Mucosa of stomach (tissue), 1 donor: ENCODE data around the gene C1orf198.

ENCODE experiments used
- H3K27me3 ChIP-seq: one replicate; pipeline ENCODE4 v1.7.0; 2013; ENCODE audit warnings: mild to moderate bottlenecking, low read length; ENCODE audit not compliant: control insufficient read depth, insufficient read depth
- H3K36me3 ChIP-seq: one replicate; pipeline ENCODE4 v1.7.0; 2013; ENCODE audit warnings: low read length; ENCODE audit not compliant: control insufficient read depth, insufficient read depth
- H3K4me1 ChIP-seq: one replicate; pipeline ENCODE4 v1.7.0; 2013; ENCODE audit warnings: mild to moderate bottlenecking, low read length; ENCODE audit not compliant: control insufficient read depth, insufficient read depth
- H3K4me3 ChIP-seq: one replicate; pipeline ENCODE4 v1.7.0; 2013; ENCODE audit warnings: low read length
- H3K9ac ChIP-seq: one replicate; pipeline ENCODE4 v1.7.0; 2013; ENCODE audit warnings: mild to moderate bottlenecking, low read length, moderate library complexity
- H3K9me3 ChIP-seq: one replicate; pipeline ENCODE4 v1.7.0; 2013; ENCODE audit warnings: mild to moderate bottlenecking, low read length, moderate library complexity; ENCODE audit not compliant: control insufficient read depth
- donor health status: Pancreatic carcinoma.

Gene C1orf198

GRCh38 chr1:230836793-230837192, 31.5 kb downstream of the C1orf198 start:
- Histone ChIP-seq H3K9me3 (no peaks in the 10 kb centered on the region), H3K4me1 (no peaks in the 10 kb centered on the region), H3K36me3 (no peaks in the 10 kb centered on the region), H3K27me3 (no peaks in the 10 kb centered on the region), H3K4me3 (no peak overlapping the region), H3K9ac (no peak overlapping the region)

GRCh38 chr1:230836347-230836746, 32.0 kb downstream of the C1orf198 start:
- H3K4me3 ChIP-seq = no peak overlapping the region
- no peaks in the 10 kb centered on the region for H3K4me1 ChIP-seq
- no peak overlapping the region for H3K9ac ChIP-seq
- no peaks in the 10 kb centered on the region for H3K9me3 ChIP-seq
- H3K36me3 ChIP-seq = no peaks in the 10 kb centered on the region
- no peaks in the 10 kb centered on the region for H3K27me3 ChIP-seq

- Histone ChIP-seq H3K9ac (no peak overlapping the region), H3K4me1 (no peaks in the 10 kb centered on the region), H3K4me3 (no peak overlapping the region), H3K36me3 (no peaks in the 10 kb centered on the region), H3K9me3 (no peaks in the 10 kb centered on the region), H3K27me3 (no peaks in the 10 kb centered on the region)
These were observed 34.0 kb downstream of the C1orf198 start for GRCh38 chr1:230834292-230834691.

DNA sequence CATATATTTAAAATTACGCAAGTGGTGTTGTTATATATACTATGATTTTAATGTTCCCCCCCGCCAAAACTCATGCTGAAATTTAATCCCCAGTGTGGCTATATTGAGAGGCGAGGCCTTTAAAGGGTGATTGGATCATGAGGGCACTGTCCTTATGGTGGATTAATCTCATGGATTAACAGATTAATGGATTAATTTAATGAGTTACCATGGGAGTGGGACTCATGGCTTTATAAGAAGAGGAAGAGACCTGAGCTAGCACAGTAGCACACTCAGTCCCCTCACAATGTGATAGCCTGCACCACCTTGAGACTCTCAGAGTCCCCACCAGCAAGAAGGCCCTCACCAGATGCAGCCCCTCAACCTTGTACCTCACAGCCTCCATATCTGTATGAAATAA, 34.8 kb downstream of the C1orf198 start:
- Histone ChIP-seq H3K4me1 (no peaks in the 10 kb centered on the region), H3K27me3 (no peaks in the 10 kb centered on the region), H3K9me3 (no peaks in the 10 kb centered on the region), H3K36me3 (no peaks in the 10 kb centered on the region), H3K9ac (no peak overlapping the region), H3K4me3 (no peak overlapping the region)

- no peaks in the 10 kb centered on the region for H3K27me3 ChIP-seq
These were observed 35.8 kb downstream of the C1orf198 start for GRCh38 chr1:230832476-230832875.

GRCh38 chr1:230831771-230832170, 36.5 kb downstream of the C1orf198 start:
- H3K9me3 ChIP-seq = no peaks in the 10 kb centered on the region
- no peak overlapping the region for H3K4me3 ChIP-seq
- H3K9ac ChIP-seq = no peak overlapping the region
- no peaks in the 10 kb centered on the region for H3K27me3 ChIP-seq
- no peaks in the 10 kb centered on the region for H3K36me3 ChIP-seq
- H3K4me1 ChIP-seq = no peaks in the 10 kb centered on the region

More at GRCh38 chr1:230832476-230832875, 35.8 kb downstream of the C1orf198 start:
- no peak overlapping the region for H3K9ac ChIP-seq
- no peak overlapping the region for H3K4me3 ChIP-seq
- no peaks in the 10 kb centered on the region for H3K9me3 ChIP-seq
- H3K36me3 ChIP-seq = no peaks in the 10 kb centered on the region
- H3K4me1 ChIP-seq = no peaks in the 10 kb centered on the region

DNA sequence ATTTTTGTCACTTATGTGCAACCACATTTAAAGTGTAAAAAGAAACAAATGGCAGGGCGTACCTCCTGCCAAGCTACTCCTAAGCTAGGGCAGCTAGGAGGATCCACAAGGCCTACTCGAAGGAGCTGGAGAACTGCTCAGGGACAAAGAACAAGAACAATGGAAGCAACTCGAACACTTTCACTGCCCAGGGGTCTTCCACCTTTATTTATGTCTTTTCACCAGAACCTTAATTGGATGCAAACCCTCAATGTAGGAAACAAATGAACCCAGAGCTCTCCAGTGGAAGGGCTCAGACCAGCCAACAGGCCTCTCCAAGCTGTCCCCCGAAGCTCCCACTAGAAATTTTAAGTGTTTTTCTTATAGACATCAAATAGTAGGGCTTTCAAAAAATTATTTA, 39.9 kb downstream of the C1orf198 start:
- Histone ChIP-seq H3K9ac (no peak overlapping the region), H3K27me3 (no peaks in the 10 kb centered on the region), H3K4me3 (no peak overlapping the region), H3K9me3 (no peaks in the 10 kb centered on the region), H3K4me1 (peaks cover 26% of the 10 kb centered on the region), H3K36me3 (no peaks in the 10 kb centered on the region)

- no peak overlapping the region for H3K4me3 ChIP-seq
- no peaks in the 10 kb centered on the region for H3K36me3 ChIP-seq
- H3K9me3 ChIP-seq = no peaks in the 10 kb centered on the region
- H3K9ac ChIP-seq = no peak overlapping the region
- H3K27me3 ChIP-seq = no peaks in the 10 kb centered on the region
- H3K4me1 ChIP-seq = peaks cover 26% of the 10 kb centered on the region
These were observed 40.5 kb downstream of the C1orf198 start for GRCh38 chr1:230827801-230828200.

- Histone ChIP-seq H3K4me1 (peaks cover 26% of the 10 kb centered on the region), H3K27me3 (no peaks in the 10 kb centered on the region), H3K36me3 (no peaks in the 10 kb centered on the region), H3K4me3 (no peak overlapping the region), H3K9ac (no peak overlapping the region), H3K9me3 (no peaks in the 10 kb centered on the region)
These were observed 41.1 kb downstream of the C1orf198 start for GRCh38 chr1:230827081-230827681.

DNA sequence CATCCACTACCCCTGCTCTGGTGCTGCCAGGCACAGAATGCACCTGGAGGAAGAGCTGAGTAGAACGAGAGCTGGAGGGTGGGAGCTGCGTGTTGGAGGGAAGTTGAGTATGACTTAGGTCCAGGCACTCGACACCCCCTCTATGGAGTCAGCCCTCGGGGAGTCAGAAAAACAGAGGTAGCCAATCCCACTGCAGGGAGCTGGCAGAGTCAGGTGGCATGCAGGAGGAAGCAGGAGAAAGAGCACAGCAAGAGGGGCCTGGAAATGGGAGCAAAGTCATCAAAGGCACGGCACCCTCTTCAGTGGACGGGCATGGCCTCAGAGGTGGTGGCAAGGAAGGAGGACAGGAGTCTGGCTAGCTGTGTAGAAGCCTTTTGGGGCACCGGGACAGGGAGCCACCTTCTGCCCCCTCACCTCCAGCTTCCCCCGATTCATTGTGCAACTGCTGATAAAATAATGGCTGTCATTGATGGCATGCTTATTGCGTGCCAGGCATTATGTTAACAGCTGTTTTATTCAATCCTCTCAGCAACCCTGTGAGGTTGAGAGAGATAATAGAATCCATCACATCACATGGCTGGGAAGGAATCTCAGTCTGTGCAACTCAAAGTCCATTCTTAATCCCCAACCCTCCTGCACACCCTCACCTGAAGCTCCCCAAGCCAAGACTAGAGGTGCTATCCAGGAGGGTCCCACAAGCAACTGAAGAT, 42.0 kb downstream of the C1orf198 start:
- H3K27me3 ChIP-seq = no peaks in the 10 kb centered on the region
- peak overlapping the region; percentile 19 for H3K9ac ChIP-seq
- no peaks in the 10 kb centered on the region for H3K9me3 ChIP-seq
- H3K4me3 ChIP-seq = no peak overlapping the region
- no peaks in the 10 kb centered on the region for H3K36me3 ChIP-seq
- peaks cover 26% of the 10 kb centered on the region for H3K4me1 ChIP-seq

GRCh38 chr1:230825761-230826160, 42.6 kb downstream of the C1orf198 start:
- Histone ChIP-seq H3K9ac (peak overlapping the region; percentile 19), H3K27me3 (no peaks in the 10 kb centered on the region), H3K9me3 (no peaks in the 10 kb centered on the region), H3K4me3 (no peak overlapping the region), H3K36me3 (no peaks in the 10 kb centered on the region), H3K4me1 (peaks cover 26% of the 10 kb centered on the region)

DNA sequence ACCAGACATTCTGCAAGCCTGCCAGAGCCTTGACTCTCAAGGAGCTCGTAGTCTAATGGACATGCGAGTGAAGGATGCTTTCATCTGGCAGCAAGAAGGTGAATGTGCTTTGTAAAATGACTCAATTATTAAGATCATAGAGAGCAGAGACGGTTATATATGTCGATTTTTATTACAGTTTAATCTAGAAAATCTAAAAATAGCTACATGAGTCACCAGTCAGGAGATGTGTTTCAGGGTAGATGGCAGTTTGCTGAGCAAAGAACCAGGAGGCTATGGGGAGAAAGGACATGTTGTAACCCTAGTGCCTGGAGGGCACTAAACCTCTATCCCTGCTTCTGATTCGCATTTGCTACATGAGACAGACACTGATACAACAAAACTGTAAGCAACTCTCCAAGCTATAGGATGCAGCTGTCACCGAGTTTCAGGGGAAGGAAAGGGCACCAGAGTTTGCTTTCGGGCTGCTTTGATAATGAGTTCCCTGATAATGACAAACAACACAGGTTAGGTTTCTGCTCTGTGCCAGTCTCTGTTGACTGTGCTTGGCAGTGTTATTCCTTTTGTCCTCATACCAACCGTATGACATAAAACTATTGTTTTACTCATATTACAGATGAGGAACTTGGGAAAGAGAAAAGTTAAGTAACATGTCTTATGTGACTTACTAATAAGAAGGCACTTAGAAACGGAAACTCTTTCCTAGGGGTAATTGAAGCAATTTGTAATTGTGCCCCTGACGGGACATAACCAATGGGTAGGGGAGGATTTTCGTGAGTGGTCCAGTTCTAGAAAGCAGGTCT, 43.2 kb downstream of the C1orf198 start:
- peaks cover 26% of the 10 kb centered on the region for H3K4me1 ChIP-seq
- peak overlapping the region; percentile 19 for H3K9ac ChIP-seq

More for the DNA sequence above, 43.2 kb downstream of the C1orf198 start:
- no peak overlapping the region for H3K4me3 ChIP-seq
- no peaks in the 10 kb centered on the region for H3K36me3 ChIP-seq
- no peaks in the 10 kb centered on the region for H3K27me3 ChIP-seq
- H3K9me3 ChIP-seq = no peaks in the 10 kb centered on the region
